Adipose tissue (tissue), 3 donors: ENCODE data around the gene BTBD7. TPM values are rescaled to one million over a fixed set of nuclear protein-coding genes. Genes with fewer than 3 reads are reported as not detected.

Source experiments
- H3K27ac ChIP-seq: one replicate; pipeline ENCODE4 v1.5.1; 2013; ENCODE audit warnings: low read depth, low read length
- WGBS, 3 donors: extraction: QIAGEN DNeasy Blood & Tissue Kit; methylation state at CpG; one replicate each; pipeline ENCODE4 v1.1.7; 2013; 5-methylcytosine and 5-hydroxymethylcytosine counted together
- polyA plus RNA-seq, 3 donors: library from polyadenylated mRNA; stranded (reverse); fragments of 200-250 nt; gene quantifications; one replicate each; pipeline ENCODE4 v1.2.3, GENCODE V29; 2013
- donor health status: healthy with polysubstance abuse.
- donor health status: Bipolar disorder and iron deficiency.
- donor health status: healthy.

Gene BTBD7
- polyA plus RNA-seq, 3 donors = 4.4 to 10.0 (median 7.9) TPM

GRCh38 chr14:93309427-93309966 lies 23.3 kb downstream of the BTBD7 start:
- WGBS, 3 donors = 69 to 74% (median 72%) methylated on average over 2 of the region's 2 CpGs
- no peak overlapping the region for H3K27ac ChIP-seq

GRCh38 chr14:93308686-93309345 lies 24.0 kb downstream of the BTBD7 start:
- no peak overlapping the region for H3K27ac ChIP-seq
- 70 to 84% (median 81%) methylated on average over 2 of the region's 2 CpGs for WGBS, 3 donors

DNA sequence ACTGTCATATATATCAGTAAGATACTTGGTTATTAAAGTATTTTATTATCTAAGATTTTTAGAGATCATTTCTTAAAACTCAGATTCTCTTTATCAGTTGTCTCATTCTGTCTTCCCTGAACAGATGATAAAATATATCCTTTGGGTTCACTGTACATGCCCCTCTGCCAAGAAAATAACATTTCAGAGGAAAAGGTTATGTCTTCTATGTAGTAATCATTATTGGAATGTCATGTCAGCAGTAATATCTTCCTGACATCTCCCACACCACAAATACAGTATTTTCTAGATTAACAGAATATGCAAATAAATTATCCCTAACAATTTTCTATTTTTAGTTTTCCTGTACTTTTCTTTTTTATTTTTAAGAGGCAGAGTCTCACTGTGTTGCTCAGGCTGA lies 26.0 kb downstream of the BTBD7 start:
- H3K27ac ChIP-seq = no peak overlapping the region

GRCh38 chr14:93305725-93306418 lies 27.0 kb downstream of the BTBD7 start:
- H3K27ac ChIP-seq = no peak overlapping the region
- WGBS, 3 donors = 68 to 91% (median 76%) methylated on average over 6 of the region's 6 CpGs

GRCh38 chr14:93304771-93305170 lies 28.1 kb downstream of the BTBD7 start:
- 96 to 100% (median 97%) methylated on average over 1 of the region's 1 CpG for WGBS, 3 donors
- H3K27ac ChIP-seq = no peak overlapping the region

GRCh38 chr14:93303659-93304058 lies 29.2 kb downstream of the BTBD7 start:
- no peak overlapping the region for H3K27ac ChIP-seq
- WGBS, 3 donors = 59 to 65% (median 64%) methylated on average over 3 of the region's 3 CpGs

- WGBS, 3 donors = 90 to 95% (median 92%) methylated on average over 12 of the region's 12 CpGs
- no peak overlapping the region for H3K27ac ChIP-seq
Measured at GRCh38 chr14:93302688-93303581, 29.9 kb downstream of the BTBD7 start.

GRCh38 chr14:93301821-93302447 lies 30.9 kb downstream of the BTBD7 start:
- no peak overlapping the region for H3K27ac ChIP-seq
- WGBS, 3 donors = 83 to 95% (median 92%) methylated on average over 6 of the region's 6 CpGs

- 23 to 73% (median 32%) methylated on average over 6 of the region's 6 CpGs for WGBS, 3 donors
Measured at GRCh38 chr14:93299866-93300265, 33.0 kb downstream of the BTBD7 start.

GRCh38 chr14:93299416-93299815 lies 33.4 kb downstream of the BTBD7 start:
- 73 to 81% (median 74%) methylated on average over 3 of the region's 3 CpGs for WGBS, 3 donors
- no peak overlapping the region for H3K27ac ChIP-seq

More at GRCh38 chr14:93299866-93300265, 33.0 kb downstream of the BTBD7 start:
- H3K27ac ChIP-seq = no peak overlapping the region

DNA sequence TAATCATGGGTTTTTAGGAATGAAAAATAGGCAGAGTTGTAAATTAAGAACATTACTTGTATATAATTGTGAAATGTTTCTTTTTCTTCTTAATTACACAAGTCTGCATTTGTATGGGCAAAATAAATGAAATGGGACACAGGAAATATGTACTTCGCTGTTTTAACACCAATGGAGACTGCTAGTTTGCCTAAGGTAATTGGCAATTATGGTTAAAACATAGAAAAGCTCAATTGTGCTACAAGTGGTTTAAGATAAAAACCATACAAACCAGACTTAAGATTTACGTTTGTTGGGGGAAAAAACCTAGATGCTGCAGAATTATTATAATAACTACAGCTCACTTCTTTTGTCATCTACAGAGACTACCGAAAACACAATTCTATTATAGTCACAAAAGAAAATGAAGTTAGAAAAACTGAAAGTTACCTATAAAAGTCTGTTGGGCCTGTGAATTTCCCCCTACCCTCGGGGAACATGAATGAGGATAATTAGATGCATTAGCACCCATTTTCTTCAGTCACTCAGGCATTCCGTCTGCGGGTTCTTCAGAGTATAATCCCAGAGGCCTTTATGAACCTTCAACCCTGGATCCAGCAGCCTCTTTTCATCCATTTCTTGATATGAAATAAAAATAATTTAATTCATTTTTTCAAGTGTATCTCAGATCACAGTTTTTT lies 37.2 kb downstream of the BTBD7 start:
- no peak overlapping the region for H3K27ac ChIP-seq
- 88 to 92% (median 91%) methylated on average over 6 of the region's 6 CpGs for WGBS, 3 donors

GRCh38 chr14:93286212-93286890 lies 46.5 kb downstream of the BTBD7 start:
- WGBS, 3 donors = 82 to 98% (median 96%) methylated on average over 4 of the region's 4 CpGs
- no peak overlapping the region for H3K27ac ChIP-seq

DNA sequence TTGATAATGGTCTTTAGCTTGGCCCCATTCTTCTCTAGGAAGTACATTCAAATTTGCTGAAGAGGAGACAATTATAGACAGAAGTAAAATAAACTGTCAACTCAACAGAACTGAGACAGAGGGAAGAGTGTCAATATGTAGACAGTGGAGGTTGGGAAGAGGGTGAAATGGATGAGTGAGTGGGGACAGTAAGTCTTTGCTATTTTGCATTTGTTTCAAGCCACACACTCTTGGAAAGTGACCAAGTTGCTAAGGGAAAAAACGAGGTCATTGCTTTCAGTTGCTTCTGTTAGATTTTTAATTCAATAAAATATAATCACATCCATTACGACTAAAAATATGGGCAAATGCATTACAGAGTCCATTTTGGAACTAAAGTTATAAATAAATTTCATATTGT lies 47.8 kb downstream of the BTBD7 start:
- no peak overlapping the region for H3K27ac ChIP-seq
- WGBS, 3 donors = 54 to 61% (median 59%) methylated on average over 2 of the region's 2 CpGs

DNA sequence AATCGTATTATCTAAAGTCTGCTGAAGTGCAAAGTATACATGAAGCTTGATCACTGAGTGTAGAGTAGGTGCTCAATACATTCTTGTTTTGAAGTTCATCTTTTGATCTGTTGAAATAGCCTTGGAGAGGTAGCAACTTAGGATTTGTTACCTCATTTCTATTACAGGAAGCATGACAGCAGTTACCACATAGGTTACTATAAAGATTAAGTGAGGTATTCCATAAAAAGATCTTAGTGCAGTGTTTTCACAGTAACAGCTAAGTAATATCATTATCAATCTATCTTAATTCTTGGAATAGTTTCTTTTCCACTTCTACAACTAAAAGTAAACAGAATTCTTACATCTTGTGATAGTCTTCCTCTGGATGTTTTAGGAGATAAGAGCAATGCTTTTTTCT lies 50.9 kb downstream of the BTBD7 start:
- 88 to 98% (median 94%) methylated on average over 1 of the region's 1 CpG for WGBS, 3 donors
- no peak overlapping the region for H3K27ac ChIP-seq

DNA sequence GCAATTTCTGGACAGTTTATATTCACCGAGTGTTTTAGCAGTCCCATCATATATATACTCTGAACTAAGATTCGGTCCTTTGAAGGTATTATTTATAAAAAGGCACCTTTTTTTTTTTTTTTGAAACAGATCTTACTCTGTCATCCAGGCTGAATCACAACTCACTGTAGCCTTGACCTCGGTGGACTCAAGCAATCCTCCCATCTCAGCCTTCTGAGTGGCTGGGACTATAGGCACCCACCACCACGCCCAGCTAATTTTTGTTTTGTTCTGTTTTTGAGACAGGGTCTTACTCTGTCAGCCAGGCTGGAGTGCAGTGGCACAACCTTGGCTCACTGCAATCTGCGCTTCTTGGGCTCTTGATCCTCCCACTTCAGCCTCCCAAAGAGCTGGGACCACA lies 52.1 kb downstream of the BTBD7 start:
- 90 to 95% (median 93%) methylated on average over 5 of the region's 5 CpGs for WGBS, 3 donors

DNA sequence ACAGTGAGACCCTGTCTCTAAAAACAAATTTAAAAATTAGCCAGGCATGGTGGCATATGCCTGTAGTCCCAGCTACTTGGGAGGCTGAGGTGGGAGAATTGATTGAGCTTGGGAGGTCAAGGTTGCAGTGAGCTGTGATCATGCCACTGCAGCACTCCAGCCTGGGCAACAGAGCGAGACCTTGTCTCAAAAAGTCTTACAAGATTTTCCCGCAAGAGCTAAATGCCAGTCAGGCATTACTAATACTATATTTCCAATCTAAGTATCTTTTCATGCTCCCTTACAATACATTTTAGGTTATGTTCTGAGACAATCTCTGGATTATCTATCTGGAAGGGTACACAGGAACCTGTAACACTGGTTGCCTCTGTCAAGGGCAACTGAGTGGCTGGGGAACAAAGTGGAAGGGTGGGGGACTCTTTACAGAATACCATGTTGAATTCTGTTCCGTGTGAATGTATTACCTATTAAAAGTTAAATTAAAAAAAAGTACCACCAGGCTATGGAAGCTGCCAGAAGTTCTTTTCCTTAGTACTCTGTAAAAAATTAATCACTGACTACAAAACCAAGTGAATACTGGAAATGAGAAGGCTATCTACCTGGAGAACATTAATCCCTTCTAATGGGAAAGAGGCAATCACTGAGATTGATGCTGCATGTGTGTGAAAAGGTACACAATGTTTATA lies 56.7 kb downstream of the BTBD7 start:
- no peak overlapping the region for H3K27ac ChIP-seq
- WGBS, 3 donors = 69 to 96% (median 96%) methylated on average over 3 of the region's 3 CpGs

More for the DNA sequence above, 52.1 kb downstream of the BTBD7 start:
- H3K27ac ChIP-seq = no peak overlapping the region
